DMS153 (cell line): ENCODE results near the gene YKT6.
"Not testable (repeated sequence)": the region's sequence is repeated elsewhere in the genome, so short reads cannot be mapped to it uniquely, and the experiment has no call there.

ENCODE experiments used
- DNase-seq: peaks from one replicate; lab custom pipeline; 2025; lab: John Stamatoyannopoulos, UW

Gene YKT6

GRCh38 chr7:44193011-44193802 lies 7.6 kb upstream of the YKT6 start:
- no peak for DNase-seq

- no peak for DNase-seq
Measured at GRCh38 chr7:44194069-44194468, 6.7 kb upstream of the YKT6 start.

- no peak for DNase-seq
Measured at GRCh38 chr7:44194562-44195145, 6.1 kb upstream of the YKT6 start.

GRCh38 chr7:44195889-44196288 lies 4.9 kb upstream of the YKT6 start:
- DNase-seq = no peak

- no peak for DNase-seq
Measured at GRCh38 chr7:44196450-44196872, 4.3 kb upstream of the YKT6 start.

GRCh38 chr7:44197474-44197873 lies 3.3 kb upstream of the YKT6 start:
- no peak for DNase-seq

- DNase-seq = not testable (repeated sequence)
Measured at GRCh38 chr7:44200163-44200562, 615 bp upstream of the YKT6 start.

GRCh38 chr7:44201813-44202212 lies 1.0 kb downstream of the YKT6 start:
- no peak for DNase-seq

- DNase-seq = no peak
Measured at GRCh38 chr7:44206008-44206407, 5.2 kb downstream of the YKT6 start.

GRCh38 chr7:44208085-44208484 lies 7.3 kb downstream of the YKT6 start:
- no peak for DNase-seq

- no peak for DNase-seq
Measured at GRCh38 chr7:44210107-44210506, 9.3 kb downstream of the YKT6 start.

- no peak for DNase-seq
Measured at GRCh38 chr7:44211126-44211675, 10.4 kb downstream of the YKT6 start.

GRCh38 chr7:44212018-44212417 lies 11.2 kb downstream of the YKT6 start:
- no peak for DNase-seq

- DNase-seq = no peak
Measured at GRCh38 chr7:44212581-44213184, 11.9 kb downstream of the YKT6 start.

- no peak for DNase-seq
Measured at GRCh38 chr7:44213206-44213876, 12.6 kb downstream of the YKT6 start.

GRCh38 chr7:44213877-44214388 lies 13.2 kb downstream of the YKT6 start:
- no peak for DNase-seq

- DNase-seq = no peak
Measured at GRCh38 chr7:44215531-44215930, 14.8 kb downstream of the YKT6 start.

GRCh38 chr7:44216019-44216418 lies 15.2 kb downstream of the YKT6 start:
- no peak for DNase-seq

- DNase-seq = no peak
Measured at GRCh38 chr7:44216521-44217222, 15.9 kb downstream of the YKT6 start.

- no peak for DNase-seq
Measured at GRCh38 chr7:44217223-44217714, 16.5 kb downstream of the YKT6 start.

GRCh38 chr7:44217852-44218402 lies 17.1 kb downstream of the YKT6 start:
- no peak for DNase-seq
